H1 (cell line): ENCODE results near the gene TGIF1. TPM values are rescaled to one million over a fixed set of nuclear protein-coding genes. Genes with fewer than 3 reads are reported as not detected.

Experiments used
- CTCF ChIA-PET: fragments of 300-600 bp; sonication (Branson Sonifier 250); formaldehyde crosslinking; loops from one replicate; lab custom pipeline; 2021; ENCODE audit not compliant: partially characterized antibody; lab: Charles Lee
- POLR2A ChIA-PET: fragments of 300-600 bp; sonication (Branson Sonifier 250); formaldehyde crosslinking; loops from one replicate; lab custom pipeline; 2021; ENCODE audit warnings: inconsistent platforms; ENCODE audit not compliant: partially characterized antibody; lab: Charles Lee
- DNase-seq, 2 experiments: peaks; one replicate each; pipeline versions ENCODE4 v3.0.0 to v3.0.0-alpha.2; 2010 to 2022; ENCODE audit warnings: low spot score in 2 of 2, low read depth in 1 of 2, mixed read lengths in 1 of 2
- FAIRE-seq: peaks from 2 replicates; lab custom pipeline; 2011; peaks lifted over from hg19 to GRCh38; lab: Jason Lieb, UNC
- H2AFZ ChIP-seq: 2 replicates; pipeline ENCODE4 v1.8.1; 2012; ENCODE audit warnings: low read length, inconsistent platforms
- H2AK5ac ChIP-seq: 2 replicates; pipeline ENCODE4 v1.6.1; 2013; ENCODE audit warnings: low read depth, low read length
- H2BK120ac ChIP-seq: replicated peaks from 2 replicates; pipeline ENCODE3; 2013; ENCODE audit warnings: low read depth, low read length, inconsistent platforms
- H2BK12ac ChIP-seq: 2 replicates; pipeline ENCODE4 v1.6.1; 2013; ENCODE audit warnings: low read depth, low read length
- H2BK15ac ChIP-seq: 2 replicates; pipeline ENCODE4 v1.6.1; 2013; ENCODE audit warnings: low read length
- H2BK20ac ChIP-seq: 2 replicates; pipeline ENCODE4 v1.6.1; 2013; ENCODE audit warnings: low read length
- H2BK5ac ChIP-seq: 2 replicates; pipeline ENCODE4 v1.6.1; 2013; ENCODE audit warnings: low read depth, low read length
- H3K14ac ChIP-seq: 2 replicates; pipeline ENCODE4 v1.6.1; 2013; ENCODE audit warnings: inconsistent platforms; ENCODE audit not compliant: insufficient read length
- H3K18ac ChIP-seq: 2 replicates; pipeline ENCODE4 v1.6.1; 2013; ENCODE audit warnings: low read length; ENCODE audit errors: extremely low read depth
- H3K23ac ChIP-seq: 2 replicates; pipeline ENCODE4 v1.6.1; 2013; ENCODE audit warnings: inconsistent platforms; ENCODE audit not compliant: insufficient read length
- H3K23me2 ChIP-seq: 2 replicates; pipeline ENCODE4 v1.6.1; 2013; ENCODE audit warnings: low read depth, low read length
- H3K27ac ChIP-seq: 2 replicates; pipeline ENCODE4 v1.6.1; 2011; ENCODE audit warnings: low read depth, low read length, inconsistent platforms
- H3K27me3 ChIP-seq, 4 experiments: replicated peaks in 1 of 4; 1 replicate in 1 of 4; 2 replicates in 3 of 4; pipeline versions ENCODE4 v1.6.1 to v1.8.1; 2011 to 2013; ENCODE audit warnings: low read length in 3 of 4, mild to moderate bottlenecking in 3 of 4, inconsistent platforms in 2 of 4, mixed read lengths in 2 of 4, moderate library complexity in 1 of 4; ENCODE audit not compliant: control insufficient read depth in 3 of 4, insufficient read depth in 3 of 4; ENCODE audit errors: extremely low read depth in 1 of 4
- H3K36me3 ChIP-seq, 4 experiments: 2 replicates each; pipeline versions ENCODE4 v1.6.1 to v1.8.1; 2011 to 2013; ENCODE audit warnings: mild to moderate bottlenecking in 4 of 4, low read length in 3 of 4, moderate library complexity in 2 of 4, control low read depth in 1 of 4, inconsistent platforms in 1 of 4; ENCODE audit not compliant: insufficient read depth in 4 of 4, control insufficient read depth in 2 of 4
- H3K4ac ChIP-seq: replicated peaks from 2 replicates; pipeline ENCODE3; 2013; ENCODE audit warnings: low read length, low read depth, mixed read lengths, inconsistent platforms; ENCODE audit not compliant: insufficient read length
- H3K4me1 ChIP-seq, 4 experiments: replicated peaks in 1 of 4; 1 replicate in 1 of 4; 2 replicates in 3 of 4; pipeline versions ENCODE4 v1.6.1 to v1.8.1; 2011 to 2013; ENCODE audit warnings: low read length in 3 of 4, inconsistent platforms in 2 of 4, mixed read lengths in 1 of 4; ENCODE audit not compliant: insufficient read depth in 4 of 4, control insufficient read depth in 3 of 4
- H3K4me2 ChIP-seq, 2 experiments: 2 replicates each; pipeline versions ENCODE4 v1.6.1 to v1.8.1; 2011 to 2013; ENCODE audit warnings: low read depth in 2 of 2, low read length in 2 of 2, control low read depth in 1 of 2, inconsistent platforms in 1 of 2, mild to moderate bottlenecking in 1 of 2; ENCODE audit not compliant: insufficient read depth in 1 of 2
- H3K4me3 ChIP-seq, 4 experiments: fragments of 200-600, 300-600 bp in 1 of 4; sonication (generic), shearing (Covaris generic), sonication (Bioruptor Twin) in 1 of 4; 2 replicates each; pipeline versions ENCODE4 v1.5.1 to v1.8.1; 2011 to 2016; ENCODE audit warnings: low read length in 4 of 4, low read depth in 3 of 4, control low read depth in 2 of 4, inconsistent platforms in 2 of 4, mild to moderate bottlenecking in 2 of 4, mixed read lengths in 1 of 4, moderate library complexity in 1 of 4; ENCODE audit not compliant: insufficient read depth in 2 of 4; ENCODE audit errors: extremely low read depth in 1 of 4
- H3K56ac ChIP-seq: replicated peaks from 2 replicates; pipeline ENCODE3; 2013; ENCODE audit warnings: low read depth, mild to moderate bottlenecking, mixed read lengths, low read length, inconsistent platforms; ENCODE audit not compliant: insufficient read length
- H3K79me1 ChIP-seq: 2 replicates; pipeline ENCODE4 v1.6.1; 2013; ENCODE audit warnings: low read depth, low read length, control low read depth
- H3K79me2 ChIP-seq, 2 experiments: 2 replicates each; pipeline versions ENCODE4 v1.6.1 to v1.8.1; 2012 to 2013; ENCODE audit warnings: low read length in 2 of 2, mild to moderate bottlenecking in 2 of 2, inconsistent platforms in 1 of 2; ENCODE audit not compliant: insufficient read depth in 2 of 2, control insufficient read depth in 1 of 2
- H3K9ac ChIP-seq, 4 experiments: replicated peaks in 1 of 4; 1 replicate in 1 of 4; 2 replicates in 3 of 4; pipeline versions ENCODE4 v1.6.1 to v1.8.1; 2011 to 2013; ENCODE audit warnings: low read depth in 3 of 4, low read length in 3 of 4, control low read depth in 2 of 4, mild to moderate bottlenecking in 2 of 4, moderate library complexity in 2 of 4, inconsistent platforms in 1 of 4; ENCODE audit errors: extremely low read depth in 1 of 4
- H3K9me3 ChIP-seq, 2 experiments: 2 replicates each; pipeline versions ENCODE4 v1.6.1 to v1.8.1; 2012 to 2013; ENCODE audit warnings: mild to moderate bottlenecking in 2 of 2, moderate library complexity in 2 of 2, control low read depth in 1 of 2, inconsistent platforms in 1 of 2, low read depth in 1 of 2, low read length in 1 of 2, mixed read lengths in 1 of 2; ENCODE audit not compliant: insufficient read depth in 2 of 2
- H4K20me1 ChIP-seq, 2 experiments: replicated peaks in 1 of 2; 2 replicates each; pipeline versions ENCODE3 to v1.8.1; 2011 to 2013; ENCODE audit warnings: inconsistent platforms in 2 of 2, low read length in 2 of 2, mild to moderate bottlenecking in 1 of 2; ENCODE audit not compliant: insufficient read depth in 2 of 2, control insufficient read depth in 1 of 2
- H4K5ac ChIP-seq: 2 replicates; pipeline ENCODE4 v1.6.1; 2013; ENCODE audit warnings: low read length, low read depth, mixed read lengths, inconsistent platforms; ENCODE audit not compliant: insufficient read length
- H4K8ac ChIP-seq: 2 replicates; pipeline ENCODE4 v1.8.0; 2013; ENCODE audit warnings: mild to moderate bottlenecking, moderate library complexity, low read length, inconsistent platforms; ENCODE audit not compliant: insufficient read depth; ENCODE audit errors: extremely low read depth
- H4K91ac ChIP-seq: replicated peaks from 2 replicates; pipeline ENCODE3; 2013; ENCODE audit warnings: low read length, mixed read lengths, inconsistent platforms; ENCODE audit not compliant: insufficient read length
- BCL11A ChIP-seq, 2 experiments: IDR thresholded peaks; one replicate each; pipeline ENCODE4 v1.6.1; 2011; ENCODE audit warnings: low read depth in 2 of 2, low read length in 2 of 2, mild to moderate bottlenecking in 2 of 2
- CBX5 ChIP-seq: fragments of 300-800, 300-1000 bp; sonication (generic); IDR thresholded peaks from 2 replicates; pipeline ENCODE4 v1.7.1; 2016; ENCODE audit warnings: antibody characterized with exemption, low read length, low read depth
- CBX8 ChIP-seq: fragments of 300-800, 300-1000 bp; sonication (generic); IDR thresholded peaks from 2 replicates; pipeline ENCODE4 v1.7.1; 2016; ENCODE audit warnings: low read depth, low read length, borderline replicate concordance
- CHD1 ChIP-seq: IDR thresholded peaks from 2 replicates; pipeline ENCODE4 v1.6.1; 2012; ENCODE audit warnings: low read depth, low read length, improper control_type of control experiment
- CTBP2 ChIP-seq: IDR thresholded peaks from 2 replicates; pipeline ENCODE4 v1.7.0; 2011; ENCODE audit warnings: borderline replicate concordance, mild to moderate bottlenecking, moderate library complexity, mixed read lengths, low read length; ENCODE audit not compliant: insufficient read depth, insufficient read length
- HDAC6 ChIP-seq: IDR thresholded peaks from one replicate; pipeline ENCODE4 v1.7.1; 2012; ENCODE audit warnings: low read depth, mild to moderate bottlenecking, inconsistent platforms, low read length, moderate library complexity
- NANOG ChIP-seq: IDR thresholded peaks from 2 replicates; pipeline ENCODE4 v1.6.1; 2011; ENCODE audit warnings: low read length, low read depth, mild to moderate bottlenecking, inconsistent platforms; ENCODE audit not compliant: insufficient read depth, poor library complexity, severe bottlenecking
- POLR2A ChIP-seq, 2 experiments: IDR thresholded peaks; 1 replicate in 1 of 2; 2 replicates in 1 of 2; pipeline ENCODE4 v1.6.1; 2011; ENCODE audit warnings: low read depth in 2 of 2, low read length in 2 of 2, mild to moderate bottlenecking in 2 of 2; ENCODE audit errors: control extremely low read depth in 1 of 2
- SP4 ChIP-seq: IDR thresholded peaks from 2 replicates; pipeline ENCODE4 v1.6.1; 2012; ENCODE audit warnings: low read length, inconsistent platforms
- TBP ChIP-seq: IDR thresholded peaks from 2 replicates; pipeline ENCODE4 v1.6.1; 2011; ENCODE audit warnings: low read depth, low read length, improper control_type of control experiment
- WGBS, 2 experiments: shearing (Covaris generic) in 1 of 2; methylation state at CpG; one replicate each; pipeline versions ENCODE4 v1.1.6 to v1.1.7; 2013 to 2015; ENCODE audit warnings: low lambda C conversion rate in 2 of 2, mixed read lengths in 2 of 2, inconsistent platforms in 1 of 2, low coverage in 1 of 2, missing lambda C conversion rate in 1 of 2; ENCODE audit not compliant: insufficient replicate concordance in 2 of 2, insufficient coverage in 1 of 2, insufficient read length in 1 of 2; ENCODE audit errors: extremely low coverage in 1 of 2, missing lambda C conversion rate in 1 of 2; 5-methylcytosine and 5-hydroxymethylcytosine counted together
- polyA plus RNA-seq, 7 experiments: library from polyadenylated mRNA; depleted of rRNA in 3 of 7; stranded (reverse) in 5 of 7; unstranded in 2 of 7; fragments of >200 nt in 5 of 7; fragments of 200-250 nt in 2 of 7; gene quantifications; 1 replicate in 5 of 7; 2 replicates in 1 of 7; 4 replicates in 1 of 7; pipeline versions ENCODE4 v1.2.1 to v1.2.3, GENCODE V29; 2011 to 2013; ENCODE audit warnings: missing spikeins in 2 of 7, mixed read lengths in 2 of 7
- total RNA-seq: library from RNA; stranded (reverse); fragmentation: NEBNext Ultra II Directional; extraction: Animal tissue kit (Norgen Biotek cat#: 25700); gene quantifications from 2 replicates; pipeline ENCODE4 v1.2.1, GENCODE V29; 2021

Gene TGIF1
- total and polyA plus RNA-seq, 2 of the 8 experiments (the other 6 are each of a cell fraction or from before 2014, with no cell fraction given): 256 to 262 TPM

DNA sequence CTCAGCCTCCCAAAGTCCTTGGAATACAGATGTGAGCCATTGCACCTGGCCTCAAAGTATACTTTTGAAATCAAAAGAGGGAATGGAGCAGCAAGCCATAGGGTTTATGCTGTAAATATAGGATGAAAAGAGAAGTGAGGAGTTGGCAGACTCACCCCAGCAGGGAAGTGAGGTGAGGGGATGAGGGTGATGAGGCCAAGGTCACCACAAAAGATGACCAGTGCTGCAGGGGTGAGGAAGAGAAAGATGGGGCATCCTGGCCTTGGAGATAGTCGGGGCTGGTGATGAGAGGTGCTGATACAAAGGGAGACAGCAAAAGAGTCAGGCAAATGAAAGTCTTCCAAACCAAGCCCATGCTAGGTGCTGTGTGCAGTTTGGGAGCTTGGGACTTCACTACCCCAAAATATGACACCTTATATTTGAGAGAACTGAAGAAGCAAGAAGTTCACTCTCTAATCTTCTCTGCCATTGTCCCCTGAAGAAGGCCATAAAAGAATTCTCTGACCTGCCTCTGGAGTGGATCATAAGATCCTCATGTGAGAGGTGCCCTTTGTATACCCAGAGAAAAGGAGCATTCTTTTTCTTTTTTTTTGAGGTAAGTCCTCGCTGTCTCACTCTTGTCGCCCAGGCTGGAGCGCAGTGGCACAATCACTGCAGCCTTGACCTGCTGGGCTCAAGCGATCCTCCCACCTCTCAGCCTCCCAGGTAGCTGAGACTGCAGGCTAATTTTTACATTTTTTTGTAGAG, 31.0 kb downstream of the TGIF1 start:
- no peak overlapping the region for H4K5ac ChIP-seq
- no peaks in the 10 kb centered on the region for H3K27me3 ChIP-seq
- no peaks in the 10 kb centered on the region for H3K79me1 ChIP-seq
- H3K36me3 ChIP-seq: no peaks in the 10 kb centered on the region
- H2AFZ ChIP-seq: 0 out of 2 replicates have a peak overlapping the region, but pooled peaks have one; percentile 15
- H2BK12ac ChIP-seq: peak overlapping the region; percentile 87; the same call in 1 of the 2 replicates
- no peak overlapping the region for H3K56ac ChIP-seq
- no peak for TF ChIP-seq TBP
- TF ChIP-seq CBX5: no peak
- TF ChIP-seq CBX8: no peak
- TF ChIP-seq CTBP2: no peak
- no peak for TF ChIP-seq NANOG
- TF ChIP-seq POLR2A (IDR thresholded peaks at IDR 0.05; ENCODE audit: control extremely low read depth in 1 of 2, low read depth in 2 of 2, low read length in 2 of 2): no peak
- TF ChIP-seq CHD1: no peak
- no peak for TF ChIP-seq SP4
- TF ChIP-seq HDAC6: no peak
- TF ChIP-seq BCL11A (IDR thresholded peaks at IDR 0.05; ENCODE audit: low read depth in 2 of 2, low read length in 2 of 2): no peak
- H3K4me3 ChIP-seq: no peak overlapping the region
- H3K4ac ChIP-seq: peak overlapping the region; percentile 65
- H3K23ac ChIP-seq: no peak overlapping the region
- H4K91ac ChIP-seq: peak overlapping the region; percentile 8
- H3K14ac ChIP-seq: no peak overlapping the region
- H3K9ac ChIP-seq: no peak overlapping the region
- peak overlapping the region; percentile 91 for H3K18ac ChIP-seq
- H3K23me2 ChIP-seq: no peaks in the 10 kb centered on the region
- H4K8ac ChIP-seq: no peak overlapping the region
- 87% methylated on average over 5 of the region's 5 CpGs; no CpG with 5 or more reads in 1 of the 2 experiments for WGBS, 2 experiments
- peak overlapping the region; percentile 92; the same call in 1 of the 2 replicates for H2BK15ac ChIP-seq
- no peak overlapping the region for H2BK120ac ChIP-seq
- no peak overlapping the region for H3K4me2 ChIP-seq
- H2BK5ac ChIP-seq: peak overlapping the region; percentile 73
- H4K20me1 ChIP-seq: no peaks in the 10 kb centered on the region
- H3K9me3 ChIP-seq: no peaks in the 10 kb centered on the region
- ChIA-PET CTCF (interaction anchor here (0.6 to 3.1 kb wide), 23 partner anchors 8 to 189 kb away, joined by 3 to 12 read pairs (median 4); no protein-coding TSS in a partner anchor), POLR2A (interaction anchor here (1.3 to 2.1 kb wide), 3 partner anchors 14 to 29 kb away, joined by 5 to 9 read pairs (median 8); no protein-coding TSS in a partner anchor)
- FAIRE-seq (no peak), DNase-seq (no peak)
- H3K79me2 ChIP-seq: no peaks in the 10 kb centered on the region
- peaks cover 0 to 7% (median 3%) of the 10 kb centered on the region in 4 experiments; a peak in 4 of 7 replicates for H3K4me1 ChIP-seq
- peak overlapping the region; percentile 55; the same call in 1 of the 2 replicates for H2AK5ac ChIP-seq
- no peak overlapping the region for H3K27ac ChIP-seq
- H2BK20ac ChIP-seq: peak overlapping the region; percentile 44; the same call in 1 of the 2 replicates
